AG04449 (cell line): ENCODE data around the gene PPP1R2.

Experiments used
- CTCF ChIA-PET: fragments of 350-600 bp; formaldehyde crosslinking; extraction: SDS; loops from one replicate; lab custom pipeline; 2021; ENCODE audit warnings: antibody characterized with exemption; lab: Yijun Ruan, JAX
- POLR2A ChIA-PET: fragments of 400-600, 350-600 bp; formaldehyde crosslinking; extraction: SDS; loops from one replicate; lab custom pipeline; 2020; ENCODE audit warnings: antibody characterized with exemption, inconsistent platforms; lab: Yijun Ruan, JAX
- DNase-seq: peaks from one replicate; pipeline ENCODE4 v3.0.0-alpha.2; 2010; ENCODE audit warnings: low read depth, low spot score
- H3K4me3 ChIP-seq: 2 replicates; pipeline ENCODE4 v1.5.1; 2011; ENCODE audit warnings: low read depth, mild to moderate bottlenecking, control low read depth, low read length
- TF ChIP-seq, protein P1 (sequence below): IDR thresholded peaks from one replicate; pipeline ENCODE4 v1.5.1; 2011; ENCODE audit warnings: mild to moderate bottlenecking, moderate library complexity, low read length, control low read depth, inconsistent platforms; ENCODE audit not compliant: insufficient read depth; ENCODE audit errors: missing control alignments

Gene PPP1R2

DNA sequence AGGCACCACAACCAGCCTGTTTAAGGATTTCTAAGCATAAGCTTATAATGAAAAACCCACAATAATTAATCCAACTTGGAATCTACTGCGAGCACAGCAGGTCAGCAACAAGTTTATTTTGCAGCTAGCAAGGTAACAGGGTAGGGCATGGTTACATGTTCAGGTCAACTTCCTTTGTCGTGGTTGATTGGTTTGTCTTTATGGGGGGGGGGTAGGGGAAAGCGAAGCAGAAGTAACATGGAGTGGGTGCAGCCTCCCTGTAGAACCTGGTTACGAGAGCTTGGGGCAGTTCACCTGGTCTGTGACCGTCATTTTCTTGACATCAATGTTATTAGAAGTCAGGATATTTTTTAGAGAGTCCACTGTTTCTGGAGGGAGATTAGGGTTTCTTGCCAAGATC lies 25.5 kb upstream of the PPP1R2 start:
- TF ChIP-seq, protein P1, sequence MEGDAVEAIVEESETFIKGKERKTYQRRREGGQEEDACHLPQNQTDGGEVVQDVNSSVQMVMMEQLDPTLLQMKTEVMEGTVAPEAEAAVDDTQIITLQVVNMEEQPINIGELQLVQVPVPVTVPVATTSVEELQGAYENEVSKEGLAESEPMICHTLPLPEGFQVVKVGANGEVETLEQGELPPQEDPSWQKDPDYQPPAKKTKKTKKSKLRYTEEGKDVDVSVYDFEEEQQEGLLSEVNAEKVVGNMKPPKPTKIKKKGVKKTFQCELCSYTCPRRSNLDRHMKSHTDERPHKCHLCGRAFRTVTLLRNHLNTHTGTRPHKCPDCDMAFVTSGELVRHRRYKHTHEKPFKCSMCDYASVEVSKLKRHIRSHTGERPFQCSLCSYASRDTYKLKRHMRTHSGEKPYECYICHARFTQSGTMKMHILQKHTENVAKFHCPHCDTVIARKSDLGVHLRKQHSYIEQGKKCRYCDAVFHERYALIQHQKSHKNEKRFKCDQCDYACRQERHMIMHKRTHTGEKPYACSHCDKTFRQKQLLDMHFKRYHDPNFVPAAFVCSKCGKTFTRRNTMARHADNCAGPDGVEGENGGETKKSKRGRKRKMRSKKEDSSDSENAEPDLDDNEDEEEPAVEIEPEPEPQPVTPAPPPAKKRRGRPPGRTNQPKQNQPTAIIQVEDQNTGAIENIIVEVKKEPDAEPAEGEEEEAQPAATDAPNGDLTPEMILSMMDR: no peak
- no peak overlapping the region for H3K4me3 ChIP-seq
- no peak for DNase-seq
- POLR2A ChIA-PET: no interaction called here
- CTCF ChIA-PET: interaction anchor here (1.8 kb wide), 1 partner anchor 10 kb away, joined by 4 read pairs; no protein-coding TSS in a partner anchor

DNA sequence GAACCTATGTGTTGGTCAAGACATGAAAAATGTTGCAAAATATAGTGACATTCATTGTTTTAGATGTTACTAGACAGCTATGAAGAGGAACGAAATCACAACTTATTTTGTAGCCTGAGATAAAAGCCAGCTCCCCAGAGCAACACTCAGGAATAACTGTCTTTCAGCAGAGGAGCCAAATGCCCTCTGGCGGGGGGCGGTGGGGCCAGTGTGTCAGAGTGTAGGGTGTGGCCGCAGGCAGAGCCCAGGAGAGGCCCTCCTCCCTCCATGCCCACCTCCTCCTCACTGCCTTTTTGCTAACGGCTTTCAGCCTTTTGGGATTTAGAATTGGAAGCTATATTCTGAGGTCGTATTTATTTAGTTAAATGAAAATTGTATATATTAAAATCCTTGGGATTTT lies 23.7 kb upstream of the PPP1R2 start:
- H3K4me3 ChIP-seq: no peak overlapping the region
- TF ChIP-seq, protein P1: no peak
- POLR2A ChIA-PET: no interaction called here
- DNase-seq: no peak
- CTCF ChIA-PET: interaction anchor here (1.4 to 1.8 kb wide), 2 partner anchors 9 to 14 kb away, joined by 3 to 4 read pairs; no protein-coding TSS in a partner anchor

DNA sequence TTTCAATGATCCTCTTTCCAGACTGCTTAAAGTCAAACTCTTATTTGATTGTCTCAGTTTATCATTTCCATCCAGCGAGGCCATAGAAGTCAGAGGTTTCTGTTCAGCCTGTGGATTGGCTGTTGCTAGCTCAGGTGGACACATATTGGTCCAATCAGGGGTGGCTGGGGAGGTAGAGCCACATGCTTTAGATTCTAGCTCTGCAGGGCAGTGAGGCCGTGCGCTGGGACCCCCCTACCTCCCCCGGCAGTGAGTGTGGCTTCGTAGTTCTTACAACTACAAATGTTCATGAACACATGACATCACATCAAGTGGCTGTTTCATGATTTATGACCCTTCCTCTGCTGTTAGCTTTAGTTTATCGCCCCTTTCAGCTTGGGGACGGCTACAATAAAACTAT lies 22.6 kb upstream of the PPP1R2 start:
- H3K4me3 ChIP-seq: no peak overlapping the region
- POLR2A ChIA-PET: no interaction called here
- CTCF ChIA-PET: interaction anchor here (1.2 kb wide), 1 partner anchor 294 kb away, joined by 3 read pairs; the partner anchor contains the start of gene XXYLT1
- TF ChIP-seq, protein P1: no peak
- no peak for DNase-seq

DNA sequence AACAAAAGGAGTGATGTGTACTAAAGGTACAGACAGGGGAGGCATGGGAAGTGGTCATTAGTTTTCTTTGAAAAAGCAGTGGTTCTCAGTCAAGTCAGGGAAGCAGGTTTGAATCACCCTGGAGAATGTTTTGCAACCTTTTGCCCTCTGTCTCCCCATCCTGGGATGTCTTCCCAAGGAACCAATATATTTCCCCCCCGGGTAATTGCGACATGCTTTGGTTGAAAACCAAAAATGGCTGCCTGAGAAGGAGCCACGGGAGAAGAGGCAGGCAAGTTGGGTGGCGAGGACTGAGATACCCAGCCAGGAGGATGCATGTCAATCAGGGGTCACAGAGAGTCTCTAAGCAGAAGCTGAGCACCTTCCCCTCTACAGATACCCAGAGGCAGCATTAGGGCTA lies 20.2 kb upstream of the PPP1R2 start:
- DNase-seq: no peak
- CTCF ChIA-PET: interaction anchor here (0.9 kb wide), 1 partner anchor 293 kb away, joined by 3 read pairs; no protein-coding TSS in a partner anchor
- H3K4me3 ChIP-seq: no peak overlapping the region

DNA sequence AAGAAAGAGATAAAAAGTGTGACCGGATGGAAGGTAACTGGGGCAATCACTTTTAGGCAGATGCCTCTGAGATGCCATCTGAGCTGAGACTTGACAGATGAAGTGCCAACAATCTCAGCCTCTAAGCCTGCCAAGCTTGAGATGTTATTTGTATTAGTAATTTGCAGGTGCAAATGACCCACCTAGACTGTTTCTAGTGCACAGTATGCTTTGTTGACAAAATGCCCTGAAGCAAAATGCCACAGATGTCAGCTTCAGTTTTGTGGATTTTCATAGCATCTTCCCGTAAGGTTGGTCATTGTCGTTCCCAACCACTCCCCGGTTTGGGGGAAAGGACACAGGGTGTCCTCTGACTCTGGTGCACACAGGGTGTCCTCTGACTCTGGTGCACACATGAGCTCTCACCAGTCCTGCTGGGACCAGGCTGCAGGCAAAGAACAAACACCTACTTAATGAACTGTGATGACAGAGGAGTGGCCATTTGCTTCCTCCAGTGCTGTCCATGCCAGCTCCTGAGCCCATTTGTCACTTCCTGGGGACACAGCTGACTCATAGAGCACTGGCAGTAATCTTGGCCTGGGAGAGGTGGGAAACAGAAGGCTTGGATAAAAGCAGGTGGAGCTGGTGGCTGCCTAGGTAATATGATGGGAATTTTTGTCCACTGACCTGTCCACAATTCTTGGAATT lies 16.7 kb upstream of the PPP1R2 start:
- DNase-seq: no peak
- ChIA-PET POLR2A (no interaction called here), CTCF (interaction anchor here (1.6 kb wide), 1 partner anchor 9 kb away, joined by 5 read pairs; no protein-coding TSS in a partner anchor)
- H3K4me3 ChIP-seq: no peak overlapping the region
- TF ChIP-seq, protein P1: no peak

More for the DNA sequence above, 20.2 kb upstream of the PPP1R2 start:
- POLR2A ChIA-PET: no interaction called here
- TF ChIP-seq, protein P1: no peak

DNA sequence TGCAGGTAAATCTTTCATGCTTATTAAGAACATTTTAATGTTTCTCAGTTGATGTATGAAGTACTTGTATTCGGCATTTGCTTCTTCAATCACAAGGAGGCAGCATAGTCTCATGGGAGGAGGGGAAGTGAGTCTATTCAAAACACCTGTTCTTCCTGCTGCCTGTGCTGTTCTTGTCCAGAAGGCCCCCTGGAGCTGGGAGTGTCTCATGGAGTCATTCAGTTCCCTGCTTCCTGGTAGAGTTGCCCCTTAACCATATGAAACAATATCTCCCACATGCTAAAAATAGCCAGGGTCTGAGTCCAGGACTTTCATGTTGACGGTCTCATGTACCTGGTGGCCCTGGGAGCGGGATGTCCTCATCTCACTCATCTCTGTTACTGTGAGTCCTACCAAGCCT lies 15.5 kb upstream of the PPP1R2 start:
- ChIA-PET POLR2A (no interaction called here), CTCF (interaction anchor here (1.6 kb wide), 1 partner anchor 9 kb away, joined by 4 read pairs; no protein-coding TSS in a partner anchor)
- no peak for DNase-seq
- H3K4me3 ChIP-seq: no peak overlapping the region
- TF ChIP-seq, protein P1: no peak
